ENCODE data around the gene TNIP2. TPM values are rescaled to one million over a fixed set of nuclear protein-coding genes. Genes with fewer than 3 reads are reported as not detected.

Gene TNIP2
- total and polyA plus RNA-seq, 8 donors: 18.7 to 194 (median 40.0) TPM

DNA sequence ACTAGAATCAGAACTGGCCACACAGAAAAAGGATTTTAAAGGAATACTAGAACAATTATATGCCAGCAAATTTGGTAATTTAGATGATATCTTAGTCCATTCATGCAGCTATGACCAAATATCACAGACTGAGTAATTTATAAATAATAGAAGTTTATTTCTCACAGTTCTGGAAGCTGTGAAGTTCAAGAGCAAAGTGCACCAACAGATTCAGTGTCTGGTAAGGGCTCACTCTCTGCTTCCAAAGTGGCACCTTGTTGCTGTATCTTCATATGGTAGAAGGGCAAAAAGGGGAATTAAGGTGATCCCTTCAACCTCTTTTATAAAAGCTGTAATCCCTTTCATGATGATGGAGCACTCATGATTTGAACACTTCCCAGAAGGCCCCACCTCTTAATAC is 20.3 kb downstream of the TNIP2 start:
- peaks cover 0 to 8% (median 3%) of the 10 kb centered on the region in 4 donors for H3K9me3 ChIP-seq
- no peak overlapping the region for H3K27ac ChIP-seq
- peaks cover 16 to 40% (median 31%) of the 10 kb centered on the region in 4 donors for H3K36me3 ChIP-seq
- intact Hi-C loops (cut with DNase I; ENCODE audit: low total_unique reads): no loop called here
- no peak for DNase-seq
- no peaks in the 10 kb centered on the region for H3K4me1 ChIP-seq
- no peak overlapping the region for H3K4me3 ChIP-seq
- no peaks in the 10 kb centered on the region for H3K27me3 ChIP-seq
- TF ChIP-seq, protein P1, sequence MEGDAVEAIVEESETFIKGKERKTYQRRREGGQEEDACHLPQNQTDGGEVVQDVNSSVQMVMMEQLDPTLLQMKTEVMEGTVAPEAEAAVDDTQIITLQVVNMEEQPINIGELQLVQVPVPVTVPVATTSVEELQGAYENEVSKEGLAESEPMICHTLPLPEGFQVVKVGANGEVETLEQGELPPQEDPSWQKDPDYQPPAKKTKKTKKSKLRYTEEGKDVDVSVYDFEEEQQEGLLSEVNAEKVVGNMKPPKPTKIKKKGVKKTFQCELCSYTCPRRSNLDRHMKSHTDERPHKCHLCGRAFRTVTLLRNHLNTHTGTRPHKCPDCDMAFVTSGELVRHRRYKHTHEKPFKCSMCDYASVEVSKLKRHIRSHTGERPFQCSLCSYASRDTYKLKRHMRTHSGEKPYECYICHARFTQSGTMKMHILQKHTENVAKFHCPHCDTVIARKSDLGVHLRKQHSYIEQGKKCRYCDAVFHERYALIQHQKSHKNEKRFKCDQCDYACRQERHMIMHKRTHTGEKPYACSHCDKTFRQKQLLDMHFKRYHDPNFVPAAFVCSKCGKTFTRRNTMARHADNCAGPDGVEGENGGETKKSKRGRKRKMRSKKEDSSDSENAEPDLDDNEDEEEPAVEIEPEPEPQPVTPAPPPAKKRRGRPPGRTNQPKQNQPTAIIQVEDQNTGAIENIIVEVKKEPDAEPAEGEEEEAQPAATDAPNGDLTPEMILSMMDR (IDR thresholded peaks at IDR 0.05): no peak
- TF ChIP-seq POLR2AphosphoS5 (IDR thresholded peaks at IDR 0.05): no peak
- no peak for TF ChIP-seq EP300 (IDR thresholded peaks at IDR 0.05)
- no peak for TF ChIP-seq POLR2A (IDR thresholded peaks at IDR 0.05)

DNA sequence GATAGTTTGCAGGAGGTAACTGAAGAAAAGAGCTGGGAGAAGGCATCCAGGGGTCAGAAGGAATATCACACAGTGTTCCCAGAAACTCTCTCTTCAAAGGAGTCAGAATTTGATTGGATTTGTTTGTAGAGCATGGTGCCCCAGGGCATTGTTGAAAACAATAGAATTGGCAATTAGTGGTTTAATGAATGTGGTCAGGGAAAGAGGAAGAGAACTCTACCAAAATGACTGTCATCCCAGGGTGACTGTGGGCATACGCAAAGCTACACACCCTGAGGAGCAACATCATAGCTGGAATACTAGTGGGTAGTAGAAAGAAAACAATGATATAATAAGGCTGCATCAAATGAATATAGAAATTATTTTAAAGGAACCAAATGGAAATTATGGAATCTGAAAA is 21.5 kb downstream of the TNIP2 start:
- Histone ChIP-seq H3K36me3 (peaks cover 20 to 47% (median 43%) of the 10 kb centered on the region in 4 donors), H3K4me3 (no peak overlapping the region), H3K27ac (no peak overlapping the region), H3K27me3 (no peaks in the 10 kb centered on the region), H3K9me3 (peaks cover 0 to 8% (median 3%) of the 10 kb centered on the region in 4 donors), H3K4me1 (no peaks in the 10 kb centered on the region)
- TF ChIP-seq, protein P1 (IDR thresholded peaks at IDR 0.05): no peak
- TF ChIP-seq EP300 (IDR thresholded peaks at IDR 0.05) (no peak), POLR2A (IDR thresholded peaks at IDR 0.05) (no peak), POLR2AphosphoS5 (IDR thresholded peaks at IDR 0.05) (no peak)
- DNase-seq: no peak
- intact Hi-C loops (cut with DNase I; ENCODE audit: low total_unique reads): no loop called here
- 80 to 94% (median 83%) methylated on average over 1 of the region's 1 CpG for WGBS, 5 donors

DNA sequence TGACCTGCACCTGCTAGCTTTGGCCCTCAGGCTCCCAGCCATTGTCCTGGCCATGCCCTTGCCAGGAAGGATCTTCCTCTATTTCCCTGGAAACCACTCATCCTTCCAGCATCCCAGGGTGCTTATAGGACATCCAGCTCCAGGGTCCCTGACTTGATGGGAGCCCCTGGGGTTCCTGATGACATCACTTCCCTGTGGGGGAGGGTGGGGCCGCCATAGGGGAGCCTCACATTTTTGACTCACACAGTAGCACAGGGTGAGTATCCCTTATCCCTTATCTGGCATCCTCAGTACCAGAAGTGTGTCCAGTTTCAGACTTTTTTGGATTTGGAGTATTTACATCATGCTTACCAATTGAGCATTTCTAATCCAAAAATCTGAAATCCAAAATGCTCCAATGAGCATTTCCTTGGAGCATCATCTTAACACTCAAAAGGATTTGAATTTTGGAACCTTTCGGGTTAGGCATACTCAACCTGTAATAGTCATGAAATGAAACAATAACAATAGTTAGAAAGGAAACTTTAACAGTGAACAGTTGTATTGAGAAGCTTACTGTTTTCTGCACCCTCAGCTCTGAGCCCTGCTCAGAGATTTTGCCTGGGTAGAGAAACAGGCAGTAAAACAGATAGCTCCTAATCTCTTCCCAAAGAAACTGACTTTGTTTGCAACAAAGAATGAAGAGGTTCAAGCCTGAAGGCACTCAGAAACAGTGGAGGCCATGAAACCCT is 22.1 kb downstream of the TNIP2 start:
- intact Hi-C loops (cut with DNase I; ENCODE audit: low total_unique reads): no loop called here
- H3K9me3 ChIP-seq: peaks cover 0 to 8% (median 3%) of the 10 kb centered on the region in 4 donors
- H3K36me3 ChIP-seq: peaks cover 20 to 53% (median 49%) of the 10 kb centered on the region in 4 donors
- H3K4me1 ChIP-seq: no peaks in the 10 kb centered on the region
- no peaks in the 10 kb centered on the region for H3K27me3 ChIP-seq
- no peak for TF ChIP-seq EP300 (IDR thresholded peaks at IDR 0.05)
- no peak for TF ChIP-seq POLR2A (IDR thresholded peaks at IDR 0.05)
- TF ChIP-seq, protein P1 (IDR thresholded peaks at IDR 0.05): no peak
- no peak for TF ChIP-seq POLR2AphosphoS5 (IDR thresholded peaks at IDR 0.05)
- no peak overlapping the region for H3K4me3 ChIP-seq
- H3K27ac ChIP-seq: no peak overlapping the region
- no peak for DNase-seq
- 78 to 94% (median 90%) methylated on average over 2 of the region's 2 CpGs for WGBS, 5 donors

DNA sequence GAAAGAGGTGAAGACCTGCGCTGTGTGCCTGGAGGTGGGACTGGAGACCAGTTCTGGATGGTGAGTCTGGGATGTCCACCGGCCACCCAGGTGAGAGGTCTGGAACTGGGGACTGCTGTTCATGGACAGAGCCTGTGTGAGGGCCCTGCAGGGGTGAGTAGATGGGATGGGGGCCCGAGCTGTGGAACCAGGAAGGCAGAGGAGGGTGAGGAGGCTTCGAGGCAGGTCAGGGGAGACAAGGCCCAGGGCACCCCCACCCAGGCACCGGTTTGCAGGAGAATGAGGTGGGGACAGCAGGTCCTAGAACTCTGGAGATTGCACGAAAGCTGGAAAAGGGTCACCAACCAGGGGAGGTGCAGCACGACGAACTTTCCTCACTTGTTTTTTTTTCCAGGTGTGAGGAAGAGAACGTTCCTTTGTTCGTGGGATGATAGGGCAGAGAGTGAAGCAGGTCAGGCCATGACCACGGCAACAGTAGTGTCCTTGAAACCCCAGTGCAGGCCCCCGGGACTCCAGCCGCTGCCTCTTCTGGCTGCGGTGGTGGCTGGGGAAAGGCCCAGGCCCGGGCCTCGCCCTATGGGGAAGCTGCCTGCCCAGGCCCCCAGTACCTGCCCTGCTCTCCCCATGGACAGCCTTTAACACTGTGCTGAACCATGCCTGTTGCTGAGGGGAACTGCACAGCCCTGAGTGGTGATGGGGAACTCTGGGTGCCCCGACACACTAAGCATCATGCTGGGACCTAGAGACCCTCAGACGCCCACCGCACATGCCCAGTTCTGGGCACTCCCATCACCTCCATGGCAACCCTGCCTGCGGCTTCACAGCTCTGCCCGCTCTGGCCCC is 22.9 kb downstream of the TNIP2 start:
- peaks cover 20 to 53% (median 51%) of the 10 kb centered on the region in 4 donors for H3K36me3 ChIP-seq
- H3K4me3 ChIP-seq: no peak overlapping the region
- no peak overlapping the region for H3K27ac ChIP-seq
- H3K4me1 ChIP-seq: no peaks in the 10 kb centered on the region
- 83 to 92% (median 89%) methylated on average over 18 to 21 of the region's 21 CpGs for WGBS, 5 donors
- no peak for DNase-seq
- peaks cover 0 to 8% (median 3%) of the 10 kb centered on the region in 4 donors for H3K9me3 ChIP-seq
- TF ChIP-seq, protein P1 (IDR thresholded peaks at IDR 0.05): no peak
- TF ChIP-seq EP300 (IDR thresholded peaks at IDR 0.05) (no peak), POLR2A (IDR thresholded peaks at IDR 0.05) (no peak), POLR2AphosphoS5 (IDR thresholded peaks at IDR 0.05) (no peak)
- H3K27me3 ChIP-seq: no peaks in the 10 kb centered on the region
- intact Hi-C loops (cut with DNase I; ENCODE audit: low total_unique reads): no loop called here
